H9 (cell line): ENCODE results near the gene CDK5. TPM values are rescaled to one million over a fixed set of nuclear protein-coding genes. Genes with fewer than 3 reads are reported as not detected.

Experiments used
- DNase-seq: peaks from one replicate; pipeline ENCODE4 v3.0.0-alpha.2; 2017
- H2AFZ ChIP-seq: one replicate; pipeline ENCODE4 v1.6.1; 2013; ENCODE audit warnings: mild to moderate bottlenecking, low read length, control low read depth, moderate library complexity
- H2AK5ac ChIP-seq: 2 replicates; pipeline ENCODE4 v1.6.1; 2013; ENCODE audit warnings: low read length, control low read depth, mixed read lengths; ENCODE audit not compliant: insufficient read length
- H2BK120ac ChIP-seq: one replicate; pipeline ENCODE4 v1.6.1; 2013; ENCODE audit warnings: low read depth, mild to moderate bottlenecking, low read length, control low read depth, inconsistent platforms; ENCODE audit not compliant: poor library complexity, severe bottlenecking
- H2BK12ac ChIP-seq: 2 replicates; pipeline ENCODE4 v1.6.1; 2013; ENCODE audit warnings: low read length, control low read depth, mixed read lengths, low read depth; ENCODE audit not compliant: insufficient read length
- H2BK15ac ChIP-seq: 2 replicates; pipeline ENCODE4 v1.6.1; 2013; ENCODE audit warnings: low read depth, low read length, control low read depth
- H2BK20ac ChIP-seq: one replicate; pipeline ENCODE4 v1.6.1; 2013; ENCODE audit warnings: low read depth, mild to moderate bottlenecking, low read length, control low read depth, inconsistent platforms; ENCODE audit not compliant: poor library complexity, severe bottlenecking
- H2BK5ac ChIP-seq: 2 replicates; pipeline ENCODE4 v1.6.1; 2013; ENCODE audit warnings: low read length, control low read depth, mixed read lengths; ENCODE audit not compliant: insufficient read length
- H3K14ac ChIP-seq: 2 replicates; pipeline ENCODE4 v1.6.1; 2013; ENCODE audit warnings: low read length, control low read depth; ENCODE audit not compliant: insufficient read depth
- H3K18ac ChIP-seq: 2 replicates; pipeline ENCODE4 v1.6.1; 2013; ENCODE audit warnings: low read depth, mild to moderate bottlenecking, mixed read lengths, low read length, control low read depth; ENCODE audit not compliant: insufficient read length
- H3K23ac ChIP-seq: 2 replicates; pipeline ENCODE4 v1.6.1; 2013; ENCODE audit warnings: low read length, control low read depth, mixed read lengths, low read depth; ENCODE audit not compliant: insufficient read length
- H3K23me2 ChIP-seq: 2 replicates; pipeline ENCODE4 v1.6.1; 2013; ENCODE audit warnings: low read depth, mild to moderate bottlenecking, mixed read lengths, low read length, control low read depth; ENCODE audit not compliant: insufficient read length, poor library complexity, severe bottlenecking
- H3K27ac ChIP-seq: 2 replicates; pipeline ENCODE4 v1.5.1; 2013; ENCODE audit warnings: low read length, control low read depth, mixed read lengths, low read depth; ENCODE audit not compliant: insufficient read length
- H3K27me3 ChIP-seq: 2 replicates; pipeline ENCODE4 v1.6.1; 2013; ENCODE audit warnings: low read length, control low read depth, inconsistent platforms; ENCODE audit not compliant: insufficient read depth
- H3K4ac ChIP-seq: 2 replicates; pipeline ENCODE4 v1.6.1; 2013; ENCODE audit warnings: low read depth, mild to moderate bottlenecking, control low read depth, inconsistent platforms, low read length, moderate library complexity
- H3K4me1 ChIP-seq: 2 replicates; pipeline ENCODE4 v1.6.1; 2013; ENCODE audit warnings: low read length, control low read depth, inconsistent platforms; ENCODE audit not compliant: insufficient read depth
- H3K4me2 ChIP-seq: 2 replicates; pipeline ENCODE4 v1.6.1; 2013; ENCODE audit warnings: low read length, control low read depth, mixed read lengths; ENCODE audit not compliant: insufficient read length, insufficient read depth
- H3K56ac ChIP-seq: 2 replicates; pipeline ENCODE4 v1.6.1; 2013; ENCODE audit warnings: low read depth, mild to moderate bottlenecking, mixed read lengths, low read length, control low read depth; ENCODE audit not compliant: insufficient read length
- H3K79me1 ChIP-seq: 2 replicates; pipeline ENCODE4 v1.6.1; 2013; ENCODE audit warnings: low read depth, mild to moderate bottlenecking, moderate library complexity, low read length, control low read depth, inconsistent platforms; ENCODE audit not compliant: insufficient read depth, poor library complexity, severe bottlenecking
- H3K79me2 ChIP-seq: 2 replicates; pipeline ENCODE4 v1.6.1; 2013; ENCODE audit warnings: low read length, control low read depth, inconsistent platforms; ENCODE audit not compliant: insufficient read depth
- H3K9ac ChIP-seq: 2 replicates; pipeline ENCODE4 v1.6.1; 2013; ENCODE audit warnings: low read length, control low read depth, mixed read lengths; ENCODE audit not compliant: insufficient read length; ENCODE audit errors: extremely low read depth
- H3K9me3 ChIP-seq: one replicate; pipeline ENCODE4 v1.6.1; 2013; ENCODE audit warnings: low read depth, low read length, inconsistent platforms; ENCODE audit not compliant: control insufficient read depth
- H3T11ph ChIP-seq: one replicate; pipeline ENCODE4 v1.6.1; 2013; ENCODE audit warnings: mild to moderate bottlenecking, low read length, control low read depth, inconsistent platforms
- H4K20me1 ChIP-seq: one replicate; pipeline ENCODE4 v1.6.1; 2013; ENCODE audit not compliant: control insufficient read depth, insufficient read length, insufficient read depth
- H4K5ac ChIP-seq: 2 replicates; pipeline ENCODE4 v1.6.1; 2013; ENCODE audit warnings: low read depth, mild to moderate bottlenecking, mixed read lengths, low read length, control low read depth; ENCODE audit not compliant: insufficient read length
- H4K8ac ChIP-seq: replicated peaks from 2 replicates; pipeline ENCODE4 v1.6.1; 2013; ENCODE audit warnings: low read length, control low read depth, mixed read lengths, low read depth; ENCODE audit not compliant: insufficient read length
- H4K91ac ChIP-seq: 2 replicates; pipeline ENCODE4 v1.6.1; 2013; ENCODE audit warnings: low read depth, mild to moderate bottlenecking, moderate library complexity, mixed read lengths, low read length, control low read depth; ENCODE audit not compliant: insufficient read length
- H3K27ac Mint-ChIP-seq, 3 experiments: 2 replicates in 2 of 3; 3 replicates in 1 of 3; pipeline ENCODE4 v1.8.0; 2020 to 2021; ENCODE audit warnings: mixed read lengths in 3 of 3, mild to moderate bottlenecking in 1 of 3, moderate library complexity in 1 of 3
- H3K27me3 Mint-ChIP-seq: 2 replicates; pipeline ENCODE4 v1.8.0; 2021; ENCODE audit warnings: low read depth, mild to moderate bottlenecking, moderate library complexity, mixed read lengths
- H3K36me3 Mint-ChIP-seq, 3 experiments: 2 replicates in 2 of 3; 3 replicates in 1 of 3; pipeline ENCODE4 v1.8.0; 2020 to 2021; ENCODE audit warnings: low read depth in 3 of 3, mixed read lengths in 3 of 3; ENCODE audit not compliant: insufficient read depth in 1 of 3
- H3K4me1 Mint-ChIP-seq, 2 experiments: 2 replicates each; pipeline ENCODE4 v1.8.0; 2020; ENCODE audit warnings: mixed read lengths in 2 of 2
- H3K4me3 Mint-ChIP-seq, 2 experiments: 2 replicates in 1 of 2; 3 replicates in 1 of 2; pipeline ENCODE4 v1.8.0; 2020 to 2021; ENCODE audit warnings: mild to moderate bottlenecking in 2 of 2, mixed read lengths in 2 of 2, moderate library complexity in 1 of 2
- H3K9me3 Mint-ChIP-seq, 2 experiments: 2 replicates in 1 of 2; 3 replicates in 1 of 2; pipeline ENCODE4 v1.8.0; 2020; ENCODE audit warnings: mild to moderate bottlenecking in 2 of 2, mixed read lengths in 2 of 2, moderate library complexity in 1 of 2
- WGBS: extraction: QIAGEN DNeasy Blood & Tissue Kit; methylation state at CpG from one replicate; pipeline ENCODE4 v1.1.7; 2013; ENCODE audit warnings: missing lambda C conversion rate, low lambda C conversion rate, mixed read lengths; ENCODE audit not compliant: insufficient read length; ENCODE audit errors: extremely low coverage; 5-methylcytosine and 5-hydroxymethylcytosine counted together
- total RNA-seq: library from RNA; stranded (reverse); gene quantifications from 2 replicates; pipeline ENCODE4 v1.2.1, GENCODE V29; 2021
- TF ChIP-seq, protein P1 (sequence below): fragments of 200-600 bp; sonication (generic); conservative IDR thresholded peaks from 3 replicates; pipeline ENCODE4 v1.8.0; 2021; ENCODE audit warnings: antibody characterized with exemption, mild to moderate bottlenecking

Gene CDK5
- total RNA-seq, 1 experiment from 2014 or later, result 19.9 TPM

DNA sequence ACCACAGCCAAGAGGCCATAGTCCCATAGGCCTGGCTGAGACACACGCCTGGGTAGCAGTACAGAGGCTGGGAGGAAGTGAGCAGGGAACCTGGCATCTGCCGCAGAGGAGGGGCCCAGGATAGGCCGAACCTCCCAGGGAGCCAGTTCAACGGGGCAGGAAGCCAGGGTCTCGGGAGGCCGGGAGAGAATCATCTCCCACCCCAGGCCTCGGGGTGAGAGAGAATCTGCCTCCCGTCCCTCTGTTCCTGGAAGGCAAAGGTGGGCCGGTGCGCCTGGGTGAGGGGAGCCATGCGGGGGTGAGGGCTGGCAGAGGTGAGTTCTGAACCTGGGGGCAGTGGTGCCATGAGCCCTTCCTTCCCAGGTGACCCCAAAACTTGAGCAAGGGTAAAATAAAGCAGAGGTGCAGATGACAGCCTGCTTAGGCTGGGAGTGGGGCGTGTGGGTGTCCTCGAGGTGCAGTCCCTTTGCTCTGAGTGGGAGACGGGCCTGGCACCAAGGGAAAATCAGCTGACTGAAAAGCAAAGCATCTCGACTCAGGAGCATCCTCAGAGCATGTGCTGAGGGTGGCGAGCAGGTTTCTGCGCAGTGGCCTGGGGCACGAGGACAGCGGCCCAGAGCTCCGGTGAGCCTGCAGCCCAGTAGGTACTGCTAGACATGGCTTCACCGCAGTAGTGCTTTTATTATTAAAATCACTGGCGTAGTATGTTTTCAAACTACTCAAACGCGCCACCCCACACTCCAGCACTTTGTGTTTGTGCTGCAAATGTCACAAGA lies 44.1 kb upstream of the CDK5 start:
- Histone ChIP-seq H3K18ac (no peak overlapping the region), H2BK120ac (no peak overlapping the region), H3K4ac (no peak overlapping the region), H3K9me3 (no peaks in the 10 kb centered on the region), H3K23me2 (peaks cover 3% of the 10 kb centered on the region), H2BK12ac (no peak overlapping the region), H3K27me3 (no peaks in the 10 kb centered on the region), H3T11ph (no peak overlapping the region), H3K56ac (no peak overlapping the region), H2BK20ac (no peak overlapping the region), H3K79me1 (peaks cover 4% of the 10 kb centered on the region), H2AFZ (no peak overlapping the region), H2BK15ac (no peak overlapping the region), H3K23ac (no peak overlapping the region), H3K4me1 (peaks cover 13% of the 10 kb centered on the region), H4K5ac (no peak overlapping the region), H3K27ac (no peak overlapping the region), H4K8ac (no peak overlapping the region), H3K9ac (no peak overlapping the region), H2AK5ac (no peak overlapping the region), H3K79me2 (peaks cover 5% of the 10 kb centered on the region; the same call in 1 of the 2 replicates), H3K4me2 (no peak overlapping the region), H4K20me1 (no peaks in the 10 kb centered on the region), H3K14ac (no peak overlapping the region), H4K91ac (no peak overlapping the region), H2BK5ac (no peak overlapping the region)
- Mint-ChIP-seq H3K4me3 (no peak overlapping the region), H3K4me1 (peaks cover 25 to 39% of the 10 kb centered on the region in 2 experiments), H3K27me3 (no peaks in the 10 kb centered on the region; the same call in 1 of the 2 replicates), H3K36me3 (peaks cover 0 to 15% (median 7%) of the 10 kb centered on the region in 3 experiments; a peak in 6 of 7 replicates), H3K27ac (peak overlapping the region in 1 of 3 experiments; percentile 79; a peak in 2 of 7 replicates), H3K9me3 (no peaks in the 10 kb centered on the region)
- TF ChIP-seq, protein P1, sequence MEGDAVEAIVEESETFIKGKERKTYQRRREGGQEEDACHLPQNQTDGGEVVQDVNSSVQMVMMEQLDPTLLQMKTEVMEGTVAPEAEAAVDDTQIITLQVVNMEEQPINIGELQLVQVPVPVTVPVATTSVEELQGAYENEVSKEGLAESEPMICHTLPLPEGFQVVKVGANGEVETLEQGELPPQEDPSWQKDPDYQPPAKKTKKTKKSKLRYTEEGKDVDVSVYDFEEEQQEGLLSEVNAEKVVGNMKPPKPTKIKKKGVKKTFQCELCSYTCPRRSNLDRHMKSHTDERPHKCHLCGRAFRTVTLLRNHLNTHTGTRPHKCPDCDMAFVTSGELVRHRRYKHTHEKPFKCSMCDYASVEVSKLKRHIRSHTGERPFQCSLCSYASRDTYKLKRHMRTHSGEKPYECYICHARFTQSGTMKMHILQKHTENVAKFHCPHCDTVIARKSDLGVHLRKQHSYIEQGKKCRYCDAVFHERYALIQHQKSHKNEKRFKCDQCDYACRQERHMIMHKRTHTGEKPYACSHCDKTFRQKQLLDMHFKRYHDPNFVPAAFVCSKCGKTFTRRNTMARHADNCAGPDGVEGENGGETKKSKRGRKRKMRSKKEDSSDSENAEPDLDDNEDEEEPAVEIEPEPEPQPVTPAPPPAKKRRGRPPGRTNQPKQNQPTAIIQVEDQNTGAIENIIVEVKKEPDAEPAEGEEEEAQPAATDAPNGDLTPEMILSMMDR, result no peak
- no CpG with 5 or more reads among the region's 24 CpGs for WGBS
- no peak for DNase-seq
